B cell (primary cell): ENCODE results near the gene LMF2. TPM values are rescaled to one million over a fixed set of nuclear protein-coding genes. Genes with fewer than 3 reads are reported as not detected.

Experiments
- ATAC-seq: fragments of 200-7000 bp; cut with Tn5 transposase; one replicate; pipeline ENCODE4 v1.10.0; 2021; ENCODE audit warnings: low read depth, mild to moderate bottlenecking, moderate number of reproducible peaks, moderate library complexity
- CTCF ChIA-PET: fragments of 350-600 bp; sonication (Branson Sonifier 250); formaldehyde crosslinking; loops from one replicate; lab custom pipeline; 2021; ENCODE audit warnings: antibody characterized with exemption, inconsistent platforms; lab: Charles Lee
- POLR2A ChIA-PET: fragments of 350-600 bp; sonication (Branson Sonifier 250); formaldehyde crosslinking; loops from one replicate; lab custom pipeline; 2021; ENCODE audit warnings: antibody characterized with exemption; lab: Charles Lee
- DNase-seq: peaks from one replicate; pipeline ENCODE4 v3.0.0; 2013
- H2AFZ ChIP-seq: 2 replicates; pipeline ENCODE4 v1.6.1; 2012; ENCODE audit warnings: mild to moderate bottlenecking, low read depth, low read length; ENCODE audit not compliant: insufficient read depth, poor library complexity, severe bottlenecking
- H3K27ac ChIP-seq, 2 donors: 1 replicate in 1 of 2; 2 replicates in 1 of 2; pipeline ENCODE4 v1.5.1; 2012 to 2013; ENCODE audit warnings: low read length in 2 of 2, mild to moderate bottlenecking in 2 of 2, moderate library complexity in 1 of 2
- H3K27me3 ChIP-seq, 4 experiments: fragments of 200-600 bp in 1 of 4; sonication (generic) in 1 of 4; replicated peaks in 1 of 4; 1 replicate in 2 of 4; 2 replicates in 2 of 4; pipeline versions ENCODE4 v1.6.1 to v1.7.0; 2013 to 2016; ENCODE audit warnings: low read length in 3 of 4, mild to moderate bottlenecking in 2 of 4, mixed read lengths in 1 of 4, moderate library complexity in 1 of 4; ENCODE audit not compliant: insufficient read depth in 4 of 4, control insufficient read depth in 3 of 4; ENCODE audit errors: control extremely low read depth in 1 of 4
- H3K36me3 ChIP-seq, 2 experiments: replicated peaks in 1 of 2; 1 replicate in 1 of 2; 2 replicates in 1 of 2; pipeline versions ENCODE4 v1.6.1 to v1.7.1; 2013; ENCODE audit warnings: low read length in 1 of 2; ENCODE audit not compliant: insufficient read depth in 2 of 2, control insufficient read depth in 1 of 2; ENCODE audit errors: control extremely low read depth in 1 of 2, extremely low read depth in 1 of 2
- H3K4me1 ChIP-seq, 2 donors: fragments of 200-600 bp in 1 of 2; sonication (generic) in 1 of 2; 1 replicate in 1 of 2; 2 replicates in 1 of 2; pipeline versions ENCODE4 v1.5.1 to v1.6.1; 2013 to 2017; ENCODE audit warnings: low read length in 2 of 2; ENCODE audit not compliant: control insufficient read depth in 2 of 2, insufficient read depth in 2 of 2
- H3K4me2 ChIP-seq: replicated peaks from 2 replicates; pipeline ENCODE3; 2012; ENCODE audit warnings: mild to moderate bottlenecking, low read depth, low read length; ENCODE audit not compliant: poor library complexity, severe bottlenecking
- H3K4me3 ChIP-seq, 5 experiments: fragments of 200-600 bp in 1 of 5; sonication (generic) in 1 of 5; 1 replicate in 3 of 5; 2 replicates in 2 of 5; pipeline versions ENCODE4 v1.5.1 to v1.7.0; 2011 to 2016; ENCODE audit warnings: low read length in 4 of 5, mild to moderate bottlenecking in 4 of 5, low read depth in 2 of 5, control low read depth in 1 of 5, moderate library complexity in 1 of 5; ENCODE audit not compliant: insufficient read depth in 1 of 5; ENCODE audit errors: control extremely low read depth in 1 of 5, extremely low read depth in 1 of 5
- H3K79me2 ChIP-seq: fragments of 200-600 bp; sonication (generic); one replicate; pipeline ENCODE4 v1.6.0; 2016; ENCODE audit warnings: low read length; ENCODE audit not compliant: control insufficient read depth, insufficient read depth
- H3K9ac ChIP-seq: fragments of 200-600 bp; sonication (generic); 2 replicates; pipeline ENCODE4 v1.6.1; 2017; ENCODE audit warnings: mild to moderate bottlenecking, low read length, moderate library complexity
- H3K9me3 ChIP-seq, 3 donors: one replicate each; pipeline versions ENCODE4 v1.6.1 to v1.7.1; 2013; ENCODE audit warnings: low read length in 2 of 3; ENCODE audit not compliant: control insufficient read depth in 2 of 3, insufficient read depth in 1 of 3; ENCODE audit errors: control extremely low read depth in 1 of 3
- H4K20me1 ChIP-seq: 2 replicates; pipeline ENCODE4 v1.6.0; 2012; ENCODE audit warnings: mild to moderate bottlenecking, low read length; ENCODE audit not compliant: insufficient read depth, control insufficient read depth, poor library complexity, severe bottlenecking
- H3K27ac Mint-ChIP-seq: one replicate; pipeline ENCODE4 v1.8.0; 2021; ENCODE audit warnings: mixed read lengths
- H3K27me3 Mint-ChIP-seq: one replicate; pipeline ENCODE4 v1.8.0; 2021; ENCODE audit warnings: mixed read lengths
- H3K4me1 Mint-ChIP-seq: one replicate; pipeline ENCODE4 v1.8.0; 2021; ENCODE audit warnings: mixed read lengths
- H3K4me3 Mint-ChIP-seq: one replicate; pipeline ENCODE4 v1.8.0; 2021; ENCODE audit warnings: mixed read lengths
- H3K9me3 Mint-ChIP-seq: one replicate; pipeline ENCODE4 v1.8.0; 2022; ENCODE audit warnings: mixed read lengths; ENCODE audit not compliant: insufficient read depth
- EZH2 ChIP-seq: IDR thresholded peaks from 2 replicates; pipeline ENCODE4 v1.6.1; 2012; ENCODE audit warnings: borderline replicate concordance, low read depth, mild to moderate bottlenecking, moderate library complexity, low read length; ENCODE audit not compliant: insufficient read depth, poor library complexity, severe bottlenecking
- WGBS: methylation state at CpG from one replicate; pipeline ENCODE4 v1.1.5; 2013; ENCODE audit warnings: missing lambda C conversion rate; ENCODE audit not compliant: insufficient coverage; 5-methylcytosine and 5-hydroxymethylcytosine counted together
- intact Hi-C: fragments of 100-400 bp; cut with micrococcal nuclease; formaldehyde crosslinking; loops from one replicate; pipeline ENCODE4 v1.10.0; 2022
- polyA plus RNA-seq: library from polyadenylated mRNA; depleted of rRNA; stranded (reverse); fragments of >200 nt; gene quantifications from 2 replicates; pipeline ENCODE4 v1.2.3, GENCODE V29; 2012
- total RNA-seq, 2 donors: library from RNA; stranded (reverse); fragments of 120-200 nt in 1 of 2; gene quantifications; 1 replicate in 1 of 2; 2 replicates in 1 of 2; pipeline versions ENCODE4 v1.2.3 to v1.2.4, GENCODE V29; 2013 to 2022
- TF ChIP-seq, protein P1 (sequence below): fragments of 200-600 bp; IDR thresholded peaks from one replicate; pipeline ENCODE4 v1.8.0; 2022; ENCODE audit warnings: antibody characterized with exemption, mild to moderate bottlenecking

Gene LMF2
- total and polyA plus RNA-seq, 2 donors (not counting 1 experiment from before 2014, with no cell fraction given) = 128 to 316 TPM

DNA sequence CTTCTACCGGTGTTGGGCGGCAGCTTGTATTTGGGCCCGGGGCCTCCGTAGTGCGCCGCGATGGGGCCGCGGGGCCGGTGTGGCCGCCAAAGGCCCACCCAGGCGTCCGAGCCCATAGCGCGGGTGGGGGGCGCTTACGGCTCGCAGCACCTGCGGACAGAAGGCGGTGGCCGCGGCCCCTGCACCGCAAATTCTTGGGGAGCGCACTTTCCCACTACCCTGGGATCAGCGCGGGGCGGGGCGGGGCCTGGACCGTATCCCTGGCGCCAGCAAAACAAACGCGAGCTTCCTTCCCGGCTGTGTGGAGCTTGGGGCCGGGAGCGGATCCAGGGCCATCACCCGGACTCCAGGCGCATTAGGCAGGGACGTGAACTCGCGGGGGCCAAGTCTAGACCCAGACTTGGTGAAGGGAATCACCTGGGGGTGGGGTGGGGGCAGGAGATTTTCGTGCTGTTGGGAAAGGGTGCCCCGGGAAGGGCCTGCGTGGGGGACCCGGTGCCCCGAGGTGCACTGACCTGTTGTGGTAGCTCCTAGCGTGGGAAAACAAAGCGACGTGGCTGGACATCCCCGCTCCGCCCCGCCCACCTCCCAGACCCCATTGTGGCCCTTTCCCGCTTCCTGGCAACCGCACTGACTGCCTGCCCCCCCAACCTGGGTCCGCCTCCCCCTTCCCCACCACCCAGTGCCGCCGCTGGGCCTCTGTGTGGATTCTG, 24.6 kb upstream of the LMF2 start:
- POLR2A ChIA-PET = interaction anchor here (0.6 to 4.6 kb wide), 10 partner anchors 8 to 578 kb away, joined by 3 to 40 read pairs (median 6); partner anchors contain the start of genes LMF2, NCAPH2 and SYCE3

More for the DNA sequence above, 24.6 kb upstream of the LMF2 start:
- peak overlapping the region; percentile 84 for H3K4me2 ChIP-seq
- Mint-ChIP-seq H3K4me3 (peak overlapping the region; percentile 95), H3K27me3 (no peaks in the 10 kb centered on the region), H3K27ac (peak overlapping the region; percentile 99), H3K4me1 (peaks cover 51% of the 10 kb centered on the region), H3K9me3 (no peaks in the 10 kb centered on the region)
- TF ChIP-seq EZH2 = no peak
- TF ChIP-seq, protein P1, sequence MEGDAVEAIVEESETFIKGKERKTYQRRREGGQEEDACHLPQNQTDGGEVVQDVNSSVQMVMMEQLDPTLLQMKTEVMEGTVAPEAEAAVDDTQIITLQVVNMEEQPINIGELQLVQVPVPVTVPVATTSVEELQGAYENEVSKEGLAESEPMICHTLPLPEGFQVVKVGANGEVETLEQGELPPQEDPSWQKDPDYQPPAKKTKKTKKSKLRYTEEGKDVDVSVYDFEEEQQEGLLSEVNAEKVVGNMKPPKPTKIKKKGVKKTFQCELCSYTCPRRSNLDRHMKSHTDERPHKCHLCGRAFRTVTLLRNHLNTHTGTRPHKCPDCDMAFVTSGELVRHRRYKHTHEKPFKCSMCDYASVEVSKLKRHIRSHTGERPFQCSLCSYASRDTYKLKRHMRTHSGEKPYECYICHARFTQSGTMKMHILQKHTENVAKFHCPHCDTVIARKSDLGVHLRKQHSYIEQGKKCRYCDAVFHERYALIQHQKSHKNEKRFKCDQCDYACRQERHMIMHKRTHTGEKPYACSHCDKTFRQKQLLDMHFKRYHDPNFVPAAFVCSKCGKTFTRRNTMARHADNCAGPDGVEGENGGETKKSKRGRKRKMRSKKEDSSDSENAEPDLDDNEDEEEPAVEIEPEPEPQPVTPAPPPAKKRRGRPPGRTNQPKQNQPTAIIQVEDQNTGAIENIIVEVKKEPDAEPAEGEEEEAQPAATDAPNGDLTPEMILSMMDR = no peak
- no peak for DNase-seq
- intact Hi-C loops = loop anchor here (1.0 kb wide), 3 partner anchors 7 to 89 kb away; partner anchors contain the start of gene SYCE3
- ATAC-seq = no peak
- peak overlapping the region in 4 of 5 experiments; percentile 87 to 95 (median 95) for H3K4me3 ChIP-seq
- H3K27ac ChIP-seq = peak overlapping the region; percentile 99 to 100
- peaks cover 17% of the 10 kb centered on the region for H3K79me2 ChIP-seq
- CTCF ChIA-PET = interaction anchor here (0.8 to 2.1 kb wide), 2 partner anchors 9 to 93 kb away, joined by 3 to 7 read pairs; no protein-coding TSS in a partner anchor
- H3K4me1 ChIP-seq = peaks cover 18 to 65% of the 10 kb centered on the region in 2 donors
- peak overlapping the region; percentile 97 for H3K9ac ChIP-seq
- H3K36me3 ChIP-seq = no peaks in the 10 kb centered on the region
- 2% methylated on average over 46 of the region's 56 CpGs for WGBS
- H2AFZ ChIP-seq = peak overlapping the region; percentile 62
- H3K27me3 ChIP-seq = no peaks in the 10 kb centered on the region
- no peaks in the 10 kb centered on the region for H4K20me1 ChIP-seq
- H3K9me3 ChIP-seq = peaks cover 0 to 9% (median 0%) of the 10 kb centered on the region in 3 donors
